Activated effector memory CD4-positive, alpha-beta T cell treated with Interleukin-2 at 50 U/mL for 16 hours (primary cell): ENCODE measurements around the gene PRDX2.

Experiments used
- DNase-seq: peaks from one replicate; pipeline ENCODE4 v3.0.0-alpha.2; 2020

PRDX2 gene

GRCh38 chr19:12792051-12792852 is 9.3 kb downstream of the PRDX2 start:
- peak; percentile 72 for DNase-seq

GRCh38 chr19:12791345-12792050 is 10.1 kb downstream of the PRDX2 start, which contains the start of gene JUNB:
TSS of gene JUNB (plus strand) at chr19:12791486. CDS start at chr19:12791772, 286 bp downstream.
- peak; percentile 93 for DNase-seq

- DNase-seq: no peak
These were observed 10.8 kb downstream of the PRDX2 start for GRCh38 chr19:12790628-12791344.

GRCh38 chr19:12789904-12790619 is 11.5 kb downstream of the PRDX2 start:
- DNase-seq: peak; percentile 82

GRCh38 chr19:12789098-12789903 is 12.3 kb downstream of the PRDX2 start:
- no peak for DNase-seq

- no peak for DNase-seq
These were observed 12.9 kb downstream of the PRDX2 start for GRCh38 chr19:12788682-12789097.

- no peak for DNase-seq
These were observed 13.4 kb downstream of the PRDX2 start for GRCh38 chr19:12788042-12788681.

GRCh38 chr19:12787458-12787857 is 14.1 kb downstream of the PRDX2 start:
- no peak for DNase-seq

- DNase-seq: no peak
These were observed 14.6 kb downstream of the PRDX2 start for GRCh38 chr19:12786952-12787351.

GRCh38 chr19:12786141-12786870 is 15.3 kb downstream of the PRDX2 start:
- DNase-seq: no peak

- DNase-seq: no peak
These were observed 16.1 kb downstream of the PRDX2 start for GRCh38 chr19:12785431-12786031.

GRCh38 chr19:12784871-12785430 is 16.6 kb downstream of the PRDX2 start:
- no peak for DNase-seq

- no peak for DNase-seq
These were observed 17.2 kb downstream of the PRDX2 start for GRCh38 chr19:12784394-12784870.

- no peak for DNase-seq
These were observed 17.7 kb downstream of the PRDX2 start for GRCh38 chr19:12783849-12784393.

GRCh38 chr19:12783291-12783848 is 18.2 kb downstream of the PRDX2 start:
- no peak for DNase-seq

GRCh38 chr19:12782424-12783290 is 18.9 kb downstream of the PRDX2 start:
- peak; percentile 90 for DNase-seq

- no peak for DNase-seq
These were observed 19.5 kb downstream of the PRDX2 start for GRCh38 chr19:12782174-12782423.
